G401.6 (cell line): ENCODE measurements around the gene HLF.

Experiments
- FAIRE-seq: peaks from 2 replicates; lab custom pipeline; 2012; peaks lifted over from hg19 to GRCh38; lab: Jason Lieb, UNC

Gene HLF

GRCh38 chr17:55275894-55276804 is 11.4 kb downstream of the HLF start:
- no peak for FAIRE-seq

- FAIRE-seq, result no peak
These were observed 13.6 kb downstream of the HLF start for GRCh38 chr17:55278173-55278961.

- FAIRE-seq, result no peak
These were observed 14.4 kb downstream of the HLF start for GRCh38 chr17:55279203-55279602.

GRCh38 chr17:55279788-55280187 is 15.0 kb downstream of the HLF start:
- FAIRE-seq, result no peak

- no peak for FAIRE-seq
These were observed 15.5 kb downstream of the HLF start for GRCh38 chr17:55280212-55280611.

GRCh38 chr17:55281649-55282378 is 17.1 kb downstream of the HLF start:
- FAIRE-seq, result no peak

- FAIRE-seq, result no peak
These were observed 17.6 kb downstream of the HLF start for GRCh38 chr17:55282379-55282702.

GRCh38 chr17:55282741-55283140 is 18.0 kb downstream of the HLF start:
- FAIRE-seq, result no peak

- no peak for FAIRE-seq
These were observed 18.7 kb downstream of the HLF start for GRCh38 chr17:55283256-55283965.

- FAIRE-seq, result no peak
These were observed 19.5 kb downstream of the HLF start for GRCh38 chr17:55284001-55284884.

- no peak for FAIRE-seq
These were observed 20.2 kb downstream of the HLF start for GRCh38 chr17:55284944-55285339.

- FAIRE-seq, result no peak
These were observed 20.9 kb downstream of the HLF start for GRCh38 chr17:55285340-55286301.

GRCh38 chr17:55286681-55287589 is 22.2 kb downstream of the HLF start:
- no peak for FAIRE-seq

- no peak for FAIRE-seq
These were observed 23.8 kb downstream of the HLF start for GRCh38 chr17:55288356-55289105.

- FAIRE-seq, result no peak
These were observed 24.3 kb downstream of the HLF start for GRCh38 chr17:55289106-55289446.

GRCh38 chr17:55289978-55290377 is 25.2 kb downstream of the HLF start:
- no peak for FAIRE-seq

- FAIRE-seq, result no peak
These were observed 25.8 kb downstream of the HLF start for GRCh38 chr17:55290492-55291113.

GRCh38 chr17:55291114-55291507 is 26.4 kb downstream of the HLF start:
- no peak for FAIRE-seq
